ENCODE results near the gene EMC1. TPM values are rescaled to one million over a fixed set of nuclear protein-coding genes. Genes with fewer than 3 reads are reported as not detected.
"Not testable (repeated sequence)": the region's sequence is repeated elsewhere in the genome, so short reads cannot be mapped to it uniquely, and the experiment has no call there.

The EMC1 gene
- total RNA-seq, 2 experiments from 2014 or later = 46.6 to 49.3 TPM

GRCh38 chr1:19229229-19229628 is 22.1 kb downstream of the EMC1 start:
- Mint-ChIP-seq H3K4me3 (no peak overlapping the region), H3K4me1 (ENCODE audit: low read depth) (peaks cover 5% of the 10 kb centered on the region), H3K36me3 (peaks cover 66% of the 10 kb centered on the region), H3K9me3 (no peaks in the 10 kb centered on the region), H3K27ac (peak overlapping the region; percentile 11), H3K27me3 (no peaks in the 10 kb centered on the region)
- ChIA-PET POLR2A (no interaction called here), CTCF (interaction anchor here (1.7 kb wide), 1 partner anchor 12 kb away, joined by 7 read pairs; no protein-coding TSS in a partner anchor)
- intact Hi-C loops (cut with micrococcal nuclease) = no loop called here
- no peak for DNase-seq

- no peak overlapping the region for H3K4me3 Mint-ChIP-seq
- intact Hi-C loops (cut with micrococcal nuclease) = no loop called here
- peaks cover 20% of the 10 kb centered on the region for H3K4me1 Mint-ChIP-seq (ENCODE audit: low read depth)
- H3K27ac Mint-ChIP-seq = no peak overlapping the region
- H3K27me3 Mint-ChIP-seq = no peaks in the 10 kb centered on the region
- H3K36me3 Mint-ChIP-seq = peaks cover 68% of the 10 kb centered on the region
- ChIA-PET POLR2A (no interaction called here), CTCF (interaction anchor here (1.0 to 1.8 kb wide), 3 partner anchors 12 to 431 kb away, joined by 3 to 4 read pairs (median 4); no protein-coding TSS in a partner anchor)
- H3K9me3 Mint-ChIP-seq = no peaks in the 10 kb centered on the region
- DNase-seq = no peak
These were observed 28.1 kb downstream of the EMC1 start for GRCh38 chr1:19222979-19223824.

DNA sequence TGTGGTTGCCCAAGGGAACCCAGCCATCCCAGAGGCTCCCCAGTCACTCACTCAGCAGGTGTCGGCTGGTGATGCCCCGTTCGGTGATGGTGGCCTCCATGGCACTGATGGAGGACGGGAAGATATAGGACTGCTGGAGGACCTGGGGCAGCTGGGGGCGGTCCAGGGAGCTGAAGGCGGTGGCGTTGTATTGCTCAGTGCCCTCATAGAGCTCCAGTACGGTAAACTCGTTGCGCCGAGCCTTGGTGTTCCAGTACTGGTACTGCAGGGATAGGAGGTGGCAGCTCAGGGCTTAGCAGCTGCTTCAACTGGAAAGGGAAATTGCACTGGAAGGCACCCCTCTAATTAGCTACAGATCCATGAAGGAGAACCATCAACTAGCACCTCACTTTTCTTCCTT is 28.8 kb downstream of the EMC1 start:
- intact Hi-C loops (cut with micrococcal nuclease) = no loop called here
- Mint-ChIP-seq H3K4me3 (no peak overlapping the region), H3K4me1 (ENCODE audit: low read depth) (peaks cover 20% of the 10 kb centered on the region), H3K27me3 (no peaks in the 10 kb centered on the region), H3K9me3 (no peaks in the 10 kb centered on the region), H3K27ac (no peak overlapping the region), H3K36me3 (peaks cover 68% of the 10 kb centered on the region)
- ChIA-PET POLR2A (no interaction called here), CTCF (interaction anchor here (1.2 to 1.8 kb wide), 2 partner anchors 12 to 431 kb away, joined by 3 to 4 read pairs; no protein-coding TSS in a partner anchor)
- no peak for DNase-seq

- no peak overlapping the region for H3K4me3 Mint-ChIP-seq
- intact Hi-C loops (cut with micrococcal nuclease) = no loop called here
- DNase-seq = no peak
- no peaks in the 10 kb centered on the region for H3K27me3 Mint-ChIP-seq
- POLR2A ChIA-PET = interaction anchor here (0.9 kb wide), 1 partner anchor 12 kb away, joined by 4 read pairs; no protein-coding TSS in a partner anchor
- H3K9me3 Mint-ChIP-seq = no peaks in the 10 kb centered on the region
- H3K36me3 Mint-ChIP-seq = peaks cover 62% of the 10 kb centered on the region
- peaks cover 15% of the 10 kb centered on the region for H3K4me1 Mint-ChIP-seq (ENCODE audit: low read depth)
- H3K27ac Mint-ChIP-seq = no peak overlapping the region
- CTCF ChIA-PET = interaction anchor here (1.2 kb wide), 1 partner anchor 41 kb away, joined by 4 read pairs; no protein-coding TSS in a partner anchor
These were observed 30.3 kb downstream of the EMC1 start for GRCh38 chr1:19220991-19221390.

- peaks cover 57% of the 10 kb centered on the region for H3K36me3 Mint-ChIP-seq
- ChIA-PET POLR2A (interaction anchor here (0.9 to 1.2 kb wide), 3 partner anchors 12 to 68 kb away, joined by 3 to 4 read pairs (median 4); partner anchors contain the start of gene AKR7A3), CTCF (interaction anchor here (1.2 kb wide), 1 partner anchor 41 kb away, joined by 4 read pairs; no protein-coding TSS in a partner anchor)
- intact Hi-C loops (cut with micrococcal nuclease) = no loop called here
- H3K27me3 Mint-ChIP-seq = no peaks in the 10 kb centered on the region
- H3K4me1 Mint-ChIP-seq (ENCODE audit: low read depth) = peaks cover 15% of the 10 kb centered on the region
- peak overlapping the region; percentile 77 for H3K27ac Mint-ChIP-seq
- H3K4me3 Mint-ChIP-seq = no peak overlapping the region
- DNase-seq = peak; percentile 11
- H3K9me3 Mint-ChIP-seq = no peaks in the 10 kb centered on the region
These were observed 31.1 kb downstream of the EMC1 start for GRCh38 chr1:19220080-19220846.

- Mint-ChIP-seq H3K27me3 (no peaks in the 10 kb centered on the region), H3K27ac (peak overlapping the region; percentile 77), H3K9me3 (no peaks in the 10 kb centered on the region), H3K4me1 (ENCODE audit: low read depth) (peaks cover 15% of the 10 kb centered on the region), H3K36me3 (peaks cover 53% of the 10 kb centered on the region), H3K4me3 (no peak overlapping the region)
- DNase-seq = no peak
- ChIA-PET POLR2A (interaction anchor here (1.0 to 1.2 kb wide), 2 partner anchors 14 to 69 kb away, joined by 3 to 4 read pairs; partner anchors contain the start of gene AKR7A3), CTCF (no interaction called here)
- intact Hi-C loops (cut with micrococcal nuclease) = no loop called here
These were observed 31.9 kb downstream of the EMC1 start for GRCh38 chr1:19219451-19219850.

- POLR2A ChIA-PET; H3K9me3 Mint-ChIP-seq; DNase-seq; intact Hi-C loops (cut with micrococcal nuclease); H3K27me3 Mint-ChIP-seq; H3K27ac Mint-ChIP-seq; H3K4me3 Mint-ChIP-seq: not testable (repeated sequence)
- Mint-ChIP-seq H3K4me1 (ENCODE audit: low read depth) (peaks cover 41% of the 10 kb centered on the region), H3K36me3 (peaks cover 44% of the 10 kb centered on the region)
- CTCF ChIA-PET = interaction anchor here (0.7 kb wide), 1 partner anchor 25 kb away, joined by 3 read pairs; no protein-coding TSS in a partner anchor
These were observed 34.7 kb downstream of the EMC1 start for GRCh38 chr1:19216585-19216984.

DNA sequence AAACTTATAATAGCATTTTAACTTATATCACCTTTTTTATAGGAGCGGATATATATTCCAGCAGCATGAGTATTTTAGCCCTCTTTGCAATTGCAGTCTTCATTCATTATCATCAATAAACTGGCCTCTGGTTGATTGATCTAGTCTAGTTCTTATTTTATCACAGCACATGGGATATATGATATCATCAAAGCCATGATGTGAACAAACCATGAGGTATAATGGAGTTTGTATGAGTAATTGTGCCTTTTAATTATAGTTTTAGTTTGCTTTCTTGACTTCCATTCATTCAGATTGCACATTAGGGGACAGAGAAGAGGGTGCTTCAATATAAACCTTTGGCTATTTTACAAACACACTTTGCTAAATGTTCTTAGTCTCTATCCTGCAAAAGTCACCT is 37.7 kb downstream of the EMC1 start:
- H3K9me3 Mint-ChIP-seq = no peaks in the 10 kb centered on the region
- peak overlapping the region; percentile 35 for H3K27ac Mint-ChIP-seq
- no peak overlapping the region for H3K4me3 Mint-ChIP-seq
- POLR2A ChIA-PET = no interaction called here
- intact Hi-C loops (cut with micrococcal nuclease) = loop anchor here (5.0 kb wide), 2 partner anchors 36 to 286 kb away; no protein-coding TSS in a partner anchor
- no peak for DNase-seq
- no peaks in the 10 kb centered on the region for H3K27me3 Mint-ChIP-seq
- peaks cover 40% of the 10 kb centered on the region for H3K4me1 Mint-ChIP-seq (ENCODE audit: low read depth)
- CTCF ChIA-PET = no interaction called here
- H3K36me3 Mint-ChIP-seq = peaks cover 23% of the 10 kb centered on the region

- Mint-ChIP-seq H3K36me3 (peaks cover 20% of the 10 kb centered on the region), H3K9me3 (no peaks in the 10 kb centered on the region), H3K27ac (peak overlapping the region; percentile 50), H3K27me3 (no peaks in the 10 kb centered on the region), H3K4me1 (ENCODE audit: low read depth) (peaks cover 51% of the 10 kb centered on the region), H3K4me3 (peak overlapping the region; percentile 36)
- CTCF ChIA-PET = interaction anchor here (1.1 kb wide), 1 partner anchor 29 kb away, joined by 3 read pairs; no protein-coding TSS in a partner anchor
- intact Hi-C loops (cut with micrococcal nuclease) = loop anchor here (5.0 kb wide), 2 partner anchors 35 to 285 kb away; no protein-coding TSS in a partner anchor
- no peak for DNase-seq
- POLR2A ChIA-PET = interaction anchor here (3.8 kb wide), 1 partner anchor 39 kb away, joined by 19 read pairs; the partner anchor contains the start of genes EMC1 and MRTO4
These were observed 39.2 kb downstream of the EMC1 start for GRCh38 chr1:19212167-19212566.

DNA sequence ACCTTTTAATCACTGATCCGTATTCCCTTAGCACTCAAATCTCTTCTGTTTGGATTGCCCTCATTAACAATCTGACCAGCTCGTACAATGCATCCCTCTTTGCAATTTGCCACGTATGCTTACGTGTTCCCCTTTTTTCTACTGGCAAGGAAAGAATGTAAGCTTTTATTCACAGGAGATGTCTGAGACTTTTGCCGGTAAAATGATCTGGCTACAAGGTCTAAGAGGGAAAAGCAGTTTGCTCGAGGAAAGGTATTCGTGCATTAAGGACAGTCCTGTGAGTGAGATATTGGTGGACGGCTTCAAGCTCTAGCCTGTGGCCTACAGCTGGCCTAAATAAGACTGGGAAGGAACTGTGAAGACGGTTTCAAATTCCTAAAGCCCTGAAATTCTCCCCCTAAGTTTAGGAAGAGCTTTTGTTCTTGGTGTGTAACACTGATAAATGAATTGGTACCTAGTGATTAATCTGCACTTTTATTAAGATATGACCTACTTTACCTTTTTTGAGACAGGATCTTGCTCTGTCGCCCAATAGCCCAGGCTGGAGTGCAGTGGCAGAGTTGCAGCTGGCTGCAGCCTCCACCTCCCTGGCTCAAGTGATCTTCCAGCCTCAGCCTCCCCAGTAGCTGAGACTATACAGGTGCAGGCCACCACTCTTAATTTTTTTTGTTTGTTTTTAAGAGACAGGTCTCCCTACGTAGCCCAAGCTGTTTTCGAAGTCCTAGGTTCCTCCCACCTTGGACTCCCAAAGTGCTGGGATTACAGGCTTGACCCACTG is 40.4 kb downstream of the EMC1 start:
- no peaks in the 10 kb centered on the region for H3K27me3 Mint-ChIP-seq
- peaks cover 60% of the 10 kb centered on the region for H3K4me1 Mint-ChIP-seq (ENCODE audit: low read depth)
- ChIA-PET POLR2A (interaction anchor here (0.7 to 3.8 kb wide), 6 partner anchors 25 to 284 kb away, joined by 3 to 19 read pairs (median 3); partner anchors contain the start of genes EMC1 and MRTO4), CTCF (interaction anchor here (0.7 to 1.7 kb wide), 4 partner anchors 11 to 101 kb away, joined by 3 to 6 read pairs (median 4); partner anchors contain the start of genes AKR7A2 and SLC66A1)
- no peaks in the 10 kb centered on the region for H3K9me3 Mint-ChIP-seq
- peak; percentile 12 for DNase-seq
- peaks cover 21% of the 10 kb centered on the region for H3K36me3 Mint-ChIP-seq
- peak overlapping the region; percentile 94 for H3K4me3 Mint-ChIP-seq
- H3K27ac Mint-ChIP-seq = peak overlapping the region; percentile 96
- intact Hi-C loops (cut with micrococcal nuclease) = loop anchor here (1.0 to 5.0 kb wide), 6 partner anchors 25 to 386 kb away; partner anchors contain the start of genes EMC1 and MRTO4

Measured in activated CD4-positive, alpha-beta memory T cell treated with anti-CD3 and anti-CD28 coated beads for 36 hours (primary cell).